NCI-H2107 (cell line): ENCODE results near the gene ANKRD39.

Experiments used
- DNase-seq: peaks from one replicate; lab custom pipeline; 2025; lab: John Stamatoyannopoulos, UW

ANKRD39 gene

DNA sequence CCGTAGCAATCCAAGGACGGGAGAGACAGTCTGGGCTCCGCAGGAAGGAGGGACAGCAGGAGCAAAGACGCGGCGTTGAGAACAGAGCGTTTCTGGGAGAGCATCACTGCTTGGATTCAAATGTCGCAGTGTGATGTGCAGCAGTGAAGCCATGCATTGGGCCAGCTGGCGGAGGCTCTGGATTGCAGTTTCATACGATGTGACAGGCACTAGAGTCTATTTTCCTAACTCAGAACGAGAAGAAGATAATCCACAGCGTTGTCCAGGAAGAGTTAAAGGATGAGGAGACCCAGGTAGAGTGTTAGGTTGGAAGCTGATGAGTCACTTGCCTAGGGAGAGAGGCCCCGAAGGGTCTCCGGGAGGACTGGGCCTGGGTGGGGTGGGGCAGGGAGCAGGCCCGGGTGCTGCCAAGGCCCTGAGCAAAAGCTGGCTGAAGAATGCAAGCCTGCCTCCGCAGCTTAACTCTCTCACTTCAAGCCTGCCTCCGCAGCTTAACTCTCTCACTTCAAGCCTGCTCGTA is 29.7 kb upstream of the ANKRD39 start:
- no peak for DNase-seq

DNA sequence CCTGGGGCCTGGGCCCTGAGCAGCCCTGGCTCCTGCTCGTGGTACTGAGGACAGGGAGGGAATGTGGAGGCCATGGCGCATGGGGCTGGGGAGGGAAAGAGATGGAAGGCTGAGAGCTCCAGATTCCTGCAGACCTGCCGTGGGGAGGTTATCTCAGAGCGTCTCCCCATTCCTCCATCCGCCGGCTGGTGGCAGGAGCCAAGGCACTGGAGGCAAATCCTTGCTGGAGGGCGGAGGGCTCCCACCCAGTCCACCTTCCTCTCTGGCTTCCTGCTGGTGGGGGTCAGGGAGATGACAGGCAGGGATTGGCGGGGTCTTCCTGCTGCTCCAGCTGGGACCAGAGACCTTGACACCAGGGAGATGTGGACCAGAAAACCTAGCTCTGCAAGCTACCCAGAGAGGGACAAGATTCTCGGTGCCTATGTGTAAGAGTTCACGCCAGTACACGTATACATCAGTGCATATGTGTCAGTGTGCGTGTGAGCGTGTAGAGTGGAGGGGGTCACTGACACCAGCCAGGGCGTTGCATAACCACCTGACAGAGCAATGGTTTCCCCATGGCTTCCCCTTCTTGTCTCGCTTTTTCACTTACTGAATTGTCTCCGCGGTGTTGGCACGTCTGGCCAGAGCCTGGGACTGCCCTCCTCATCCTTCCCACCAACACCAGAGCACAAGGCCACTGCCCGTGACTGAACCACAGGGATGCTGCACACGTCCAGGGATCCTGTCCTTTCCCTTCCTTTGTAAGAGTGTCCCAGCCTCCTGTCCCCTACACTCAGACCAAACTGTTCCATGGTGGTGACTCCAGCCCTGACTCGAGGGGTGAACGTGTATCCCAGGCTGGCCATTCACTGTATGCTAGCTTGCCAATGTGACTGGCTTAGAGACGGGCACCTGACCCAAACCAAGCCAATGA is 27.9 kb upstream of the ANKRD39 start:
- DNase-seq: no peak

- DNase-seq: no peak
Measured at GRCh38 chr2:96884299-96885094, 26.7 kb upstream of the ANKRD39 start.

- no peak for DNase-seq
Measured at GRCh38 chr2:96883306-96883705, 25.5 kb upstream of the ANKRD39 start.

- DNase-seq: no peak
Measured at GRCh38 chr2:96882906-96883305, 25.1 kb upstream of the ANKRD39 start.

DNA sequence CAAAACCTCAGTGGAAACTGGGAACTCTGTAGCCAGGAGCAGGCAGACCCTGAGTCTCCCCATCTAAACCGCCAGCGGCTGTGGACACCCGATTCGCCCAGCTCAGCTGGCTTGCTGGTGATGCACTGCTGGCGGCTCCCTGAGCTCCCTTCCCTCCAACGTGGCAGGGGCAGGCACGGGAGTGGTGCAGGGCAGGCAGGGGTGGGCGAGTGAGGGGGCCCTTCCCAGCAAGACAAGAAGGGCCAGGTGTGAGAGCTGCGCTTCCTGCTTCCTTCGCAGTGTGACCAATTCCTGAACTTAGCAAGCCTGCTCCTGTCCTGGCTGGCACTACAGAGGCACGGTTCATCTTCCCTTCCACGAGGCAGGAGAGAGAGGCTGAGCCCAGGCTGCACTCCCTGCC is 24.4 kb upstream of the ANKRD39 start:
- DNase-seq: no peak

DNA sequence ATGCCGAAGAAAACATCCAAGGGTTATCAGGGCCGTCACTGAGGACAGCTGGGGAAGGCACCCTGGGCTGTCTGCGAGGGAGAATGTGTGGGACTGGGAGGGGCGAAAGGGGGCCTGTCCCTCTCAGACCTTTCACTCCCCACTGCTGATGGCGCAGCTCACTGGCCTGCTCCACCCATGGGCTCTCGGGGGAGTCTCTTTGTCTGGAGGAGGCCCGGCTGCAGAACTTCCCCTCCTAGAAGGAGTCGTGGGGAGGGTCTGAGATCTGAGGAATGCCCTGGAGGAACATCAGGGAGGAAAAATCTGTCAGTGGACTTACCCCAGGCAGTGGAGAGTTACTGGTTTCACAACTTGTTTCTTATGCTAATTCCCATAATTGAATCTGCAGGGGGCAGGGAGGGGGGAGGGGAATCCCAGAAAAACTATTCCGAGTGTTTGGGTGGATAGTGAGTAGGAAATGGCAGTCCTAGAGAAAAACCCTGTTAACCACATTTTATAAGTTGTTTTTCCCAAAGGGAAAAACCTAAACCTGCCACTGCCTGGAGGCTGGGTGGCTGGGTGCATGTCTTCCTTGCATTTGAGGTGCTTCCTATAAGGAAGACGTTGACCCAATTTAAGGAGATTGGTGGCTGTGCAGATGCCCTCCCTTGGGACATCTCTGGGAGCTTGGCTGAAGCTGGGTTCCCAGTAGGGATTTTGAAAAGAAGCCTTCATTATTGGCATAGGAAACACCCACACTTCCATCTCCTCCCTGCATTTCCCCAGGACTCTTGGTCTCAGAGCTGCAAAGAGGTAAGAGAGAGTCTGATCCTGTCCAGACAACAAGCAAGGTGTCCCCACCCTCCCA is 23.8 kb upstream of the ANKRD39 start:
- no peak for DNase-seq

- no peak for DNase-seq
Measured at GRCh38 chr2:96880891-96881273, 23.1 kb upstream of the ANKRD39 start.

GRCh38 chr2:96879545-96880040 is 21.8 kb upstream of the ANKRD39 start:
- DNase-seq: no peak

GRCh38 chr2:96878796-96879544 is 21.2 kb upstream of the ANKRD39 start:
- no peak for DNase-seq

DNA sequence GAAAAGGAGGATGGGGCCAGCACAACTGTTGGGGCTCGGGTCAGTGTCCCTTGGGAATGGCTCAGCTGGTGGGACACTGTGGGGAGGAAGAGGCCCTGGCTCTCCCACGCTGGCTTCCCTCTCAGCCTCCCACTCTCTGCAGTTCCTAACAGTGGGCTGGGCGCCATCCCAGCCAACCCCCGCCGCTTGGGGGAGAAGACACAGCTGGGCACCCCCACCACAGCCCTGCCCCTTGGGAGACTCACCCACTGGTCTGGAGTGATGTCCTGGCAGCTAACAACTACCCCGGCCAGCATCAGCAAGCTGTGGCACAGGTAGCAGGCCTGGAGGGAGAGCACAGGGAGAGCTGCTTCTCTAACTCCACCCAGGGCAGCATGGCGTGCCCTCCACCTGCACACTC is 20.4 kb upstream of the ANKRD39 start:
- no peak for DNase-seq

DNA sequence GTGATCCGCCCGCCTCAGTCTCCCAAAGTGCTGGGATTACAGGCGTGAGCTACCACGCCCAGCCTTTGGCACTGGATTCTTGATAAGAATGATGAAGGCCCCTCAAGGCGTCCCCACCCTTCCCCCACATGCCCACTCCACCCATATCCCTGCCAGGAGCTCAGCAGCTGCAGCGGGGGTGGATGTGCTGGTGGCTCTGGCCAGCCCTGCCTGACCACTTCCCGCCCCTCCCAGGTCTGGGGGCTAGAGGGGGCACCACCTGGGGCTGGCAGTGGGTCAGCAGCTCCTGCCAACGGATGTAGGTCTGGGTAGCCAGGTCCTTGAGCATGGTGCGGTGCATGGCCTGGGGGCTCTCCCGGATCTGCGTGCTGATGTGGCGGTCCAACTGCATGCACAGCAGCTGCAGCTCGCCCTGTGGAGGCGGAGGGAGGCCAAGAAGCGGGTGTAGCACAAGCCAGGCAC is 19.8 kb upstream of the ANKRD39 start:
- no peak for DNase-seq

GRCh38 chr2:96877042-96877451 is 19.2 kb upstream of the ANKRD39 start:
- no peak for DNase-seq

DNA sequence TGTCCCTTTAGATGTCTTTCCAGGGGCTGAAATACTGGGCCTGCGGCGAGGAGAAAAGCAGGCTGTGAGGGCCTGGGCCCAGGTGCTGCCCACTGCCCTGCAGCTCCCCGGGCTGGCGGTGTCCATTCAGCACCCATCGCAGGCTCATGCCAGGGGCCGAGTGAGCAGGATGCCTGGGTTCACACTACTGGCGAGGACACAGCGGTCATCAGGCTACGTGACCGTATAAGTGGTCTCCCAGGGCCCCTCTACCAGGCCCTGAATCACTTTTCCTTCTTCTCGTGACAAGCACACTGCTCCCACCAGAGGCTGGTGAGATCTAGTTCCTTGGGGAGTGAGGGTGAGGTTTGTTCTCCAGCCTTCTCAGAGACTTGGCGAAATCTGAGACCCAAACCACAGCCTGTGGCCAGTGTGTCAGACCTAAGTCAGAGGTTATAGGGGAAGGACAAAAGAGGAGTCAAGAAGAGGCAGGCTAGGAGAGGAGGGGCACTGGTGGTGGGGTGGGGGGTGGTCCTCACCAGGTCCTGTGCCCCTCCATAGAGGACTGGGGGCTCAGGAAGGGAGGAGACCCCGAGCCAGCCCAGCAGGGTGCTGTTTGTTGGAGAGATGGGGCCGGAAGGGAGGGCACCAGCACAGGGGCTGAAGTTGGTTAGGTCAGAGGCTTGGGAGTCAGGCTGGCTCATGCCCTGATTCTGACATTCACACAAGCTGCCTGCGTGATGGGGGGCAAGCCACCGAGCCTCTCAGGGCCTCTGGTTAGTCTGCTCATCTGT is 18.6 kb upstream of the ANKRD39 start:
- no peak for DNase-seq

GRCh38 chr2:96875498-96876268 is 17.9 kb upstream of the ANKRD39 start:
- DNase-seq: no peak

DNA sequence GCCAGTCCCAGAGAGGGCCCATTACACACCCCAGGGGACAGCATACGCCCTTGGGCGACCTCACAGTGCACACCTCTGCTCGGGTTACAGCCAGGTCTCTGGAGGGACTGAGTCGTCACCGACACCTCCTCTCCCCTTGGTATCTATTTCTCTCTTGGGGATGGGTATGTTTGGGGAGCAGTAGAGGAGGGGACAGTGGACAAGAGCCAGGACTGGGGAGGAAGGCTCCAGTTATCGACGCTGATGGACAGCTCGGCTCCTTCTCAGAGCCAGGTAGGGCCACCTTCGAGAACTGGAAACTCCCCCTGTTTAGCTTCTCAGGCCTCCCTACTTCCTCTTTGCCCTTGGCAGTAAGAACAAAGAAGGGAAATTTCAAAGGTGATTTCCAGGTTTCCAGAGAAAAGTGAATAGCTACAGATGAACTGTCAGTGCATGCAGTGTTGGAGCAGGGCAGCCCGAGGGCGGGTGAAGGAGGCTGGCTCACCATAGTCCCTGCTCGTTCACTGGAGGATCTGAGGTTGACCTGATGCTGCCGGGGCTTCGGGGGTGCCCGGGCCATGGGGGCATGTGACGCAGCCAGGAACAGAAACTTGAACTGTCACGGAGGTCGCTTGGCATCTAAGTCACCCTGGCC is 16.5 kb upstream of the ANKRD39 start:
- no peak for DNase-seq

- no peak for DNase-seq
Measured at GRCh38 chr2:96873651-96874096, 15.9 kb upstream of the ANKRD39 start.

DNA sequence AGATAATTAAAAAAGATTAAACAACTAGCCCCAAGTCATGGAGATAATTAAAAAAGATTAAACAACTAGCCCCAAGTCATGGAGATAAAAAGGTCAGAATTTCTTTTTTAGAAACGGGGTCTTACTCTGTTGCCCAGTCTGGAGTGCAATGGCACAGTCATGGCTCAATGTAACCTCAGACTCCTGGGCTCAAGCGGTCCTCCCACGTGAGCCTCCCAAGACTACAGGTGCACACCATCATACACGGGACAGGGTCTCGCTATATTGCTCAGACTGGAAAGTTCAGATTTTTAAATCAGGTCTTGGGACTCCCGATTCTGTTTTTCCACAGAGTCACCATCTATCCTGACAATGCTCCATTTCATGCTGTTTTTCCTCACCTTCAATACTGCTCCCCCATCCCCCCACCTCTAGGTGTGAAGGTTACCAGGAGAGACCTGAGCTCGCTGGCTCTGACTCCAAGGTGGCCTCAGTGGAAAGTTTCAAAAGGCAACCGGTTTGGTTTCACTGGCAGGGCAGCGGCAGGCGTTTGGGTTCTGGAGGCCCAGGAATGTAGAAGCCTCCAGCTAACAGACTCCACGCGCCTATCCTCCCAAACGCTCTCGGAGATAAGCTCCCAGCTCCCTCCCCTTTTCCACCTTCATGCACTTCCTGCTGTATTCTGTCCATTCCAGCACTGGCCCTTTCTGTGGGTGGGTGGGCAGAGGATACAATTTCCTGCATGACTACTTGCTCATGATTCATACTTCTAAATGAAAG is 15.0 kb upstream of the ANKRD39 start:
- no peak for DNase-seq
